ENCODE measurements around the gene CENPB. TPM values are rescaled to one million over a fixed set of nuclear protein-coding genes. Genes with fewer than 3 reads are reported as not detected.

CENPB gene
- total RNA-seq, 1 experiment from 2014 or later, result 108 TPM

DNA sequence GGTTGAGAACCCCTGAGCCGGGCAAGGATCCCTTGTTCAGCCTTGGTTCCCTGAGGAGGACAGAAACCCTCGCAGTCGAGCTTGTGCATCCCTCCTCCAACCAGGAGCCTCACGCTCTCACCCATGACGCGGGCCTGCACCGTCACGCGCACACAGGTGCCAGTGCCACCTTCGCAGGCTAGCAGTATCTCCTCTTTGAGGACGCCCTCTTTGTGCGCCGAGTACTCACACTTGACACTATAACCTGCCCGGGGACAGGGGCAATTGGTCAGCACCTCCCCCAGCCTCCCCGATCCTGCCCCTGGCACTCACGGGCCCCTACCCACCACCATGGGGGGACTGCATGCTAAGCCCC lies 32.3 kb downstream of the CENPB start:
- no peak overlapping the region for H3K4me3 ChIP-seq (ENCODE audit: low read depth, low read length, poor library complexity, severe bottlenecking)
- POLR2A ChIA-PET (ENCODE audit: low non-redundant PET), result no interaction called here
- peaks cover 9% of the 10 kb centered on the region for H3K36me3 ChIP-seq (ENCODE audit: insufficient read depth, low read length, poor library complexity, severe bottlenecking)
- no peak for DNase-seq (ENCODE audit: low spot score)
- no peak for TF ChIP-seq CTCF (conservative IDR thresholded peaks at IDR 0.05; ENCODE audit: low read depth, low read length)
- no peak for TF ChIP-seq EZH2 (IDR thresholded peaks at IDR 0.05; ENCODE audit: borderline replicate concordance, low read depth, low read length, poor library complexity, severe bottlenecking)
- H3K27me3 ChIP-seq (replicated peaks; ENCODE audit: insufficient read depth, low read depth, low read length, poor library complexity), result no peaks in the 10 kb centered on the region
- no peaks in the 10 kb centered on the region for H3K4me1 ChIP-seq (ENCODE audit: insufficient read depth, low read length, poor library complexity, severe bottlenecking)
- CTCF ChIA-PET, result no interaction called here
- no peak overlapping the region for H3K27ac ChIP-seq (ENCODE audit: low read depth, low read length, poor library complexity, severe bottlenecking)
- no peaks in the 10 kb centered on the region for H3K9me3 ChIP-seq (ENCODE audit: low read depth, low read length, poor library complexity, severe bottlenecking)
- no TSS peak for BruUV-seq (replicated peaks)
- intact Hi-C loops (cut with micrococcal nuclease; ENCODE audit: unreplicated experiment), result no loop called here

- no peak for DNase-seq (ENCODE audit: low spot score)
- ChIA-PET POLR2A (ENCODE audit: low non-redundant PET) (no interaction called here), CTCF (interaction anchor here (0.6 to 1.5 kb wide), 6 partner anchors 12 to 101 kb away, joined by 3 to 6 read pairs (median 4); partner anchors contain the start of genes ADISSP and SPEF1)
- no peak overlapping the region for H3K27ac ChIP-seq (ENCODE audit: low read depth, low read length, poor library complexity, severe bottlenecking)
- TF ChIP-seq CTCF (conservative IDR thresholded peaks at IDR 0.05; ENCODE audit: low read depth, low read length), result no peak
- no peak for TF ChIP-seq EZH2 (IDR thresholded peaks at IDR 0.05; ENCODE audit: borderline replicate concordance, low read depth, low read length, poor library complexity, severe bottlenecking)
- BruUV-seq (replicated peaks), result TSS peak; percentile 85
- H3K4me3 ChIP-seq (ENCODE audit: low read depth, low read length, poor library complexity, severe bottlenecking), result no peak overlapping the region
- intact Hi-C loops (cut with micrococcal nuclease; ENCODE audit: unreplicated experiment), result loop anchor here (1.0 kb wide), 1 partner anchor 28 kb away; the partner anchor contains the start of gene SPEF1
- no peaks in the 10 kb centered on the region for H3K9me3 ChIP-seq (ENCODE audit: low read depth, low read length, poor library complexity, severe bottlenecking)
- peaks cover 9% of the 10 kb centered on the region for H3K36me3 ChIP-seq (ENCODE audit: insufficient read depth, low read length, poor library complexity, severe bottlenecking)
- H3K4me1 ChIP-seq (ENCODE audit: insufficient read depth, low read length, poor library complexity, severe bottlenecking), result no peaks in the 10 kb centered on the region
- H3K27me3 ChIP-seq (replicated peaks; ENCODE audit: insufficient read depth, low read depth, low read length, poor library complexity), result no peaks in the 10 kb centered on the region
Observed at GRCh38 chr20:3753501-3754275, 32.9 kb downstream of the CENPB start.

DNA sequence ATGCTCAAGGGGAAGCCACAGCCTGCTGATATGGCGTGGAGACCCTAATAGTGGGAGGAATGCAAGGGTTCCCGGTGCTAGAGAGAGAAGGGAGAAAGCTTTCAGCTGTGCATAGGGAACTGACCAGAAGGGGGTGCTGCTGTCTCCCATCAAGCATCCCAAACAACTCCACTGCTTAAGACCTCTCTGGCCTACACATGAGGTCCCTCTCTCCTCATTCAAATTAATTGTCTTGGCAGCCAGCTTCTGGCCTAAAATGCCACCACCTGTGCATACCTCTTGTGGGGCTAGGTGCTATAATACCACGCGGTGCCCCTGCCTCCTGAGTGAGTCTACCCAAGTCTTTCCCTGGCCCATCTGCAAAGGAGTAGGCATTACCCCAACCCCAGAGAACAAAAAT lies 33.4 kb downstream of the CENPB start:
- H3K36me3 ChIP-seq (ENCODE audit: insufficient read depth, low read length, poor library complexity, severe bottlenecking), result peaks cover 9% of the 10 kb centered on the region
- H3K27ac ChIP-seq (ENCODE audit: low read depth, low read length, poor library complexity, severe bottlenecking), result no peak overlapping the region
- DNase-seq (ENCODE audit: low spot score), result peak; percentile 72
- intact Hi-C loops (cut with micrococcal nuclease; ENCODE audit: unreplicated experiment), result loop anchor here (1.0 kb wide), 1 partner anchor 28 kb away; the partner anchor contains the start of gene SPEF1
- BruUV-seq (replicated peaks), result no TSS peak
- POLR2A ChIA-PET (ENCODE audit: low non-redundant PET), result no interaction called here
- CTCF ChIA-PET, result interaction anchor here (0.6 to 1.5 kb wide), 6 partner anchors 11 to 102 kb away, joined by 3 to 6 read pairs (median 4); partner anchors contain the start of genes ADISSP and SPEF1
- no peaks in the 10 kb centered on the region for H3K4me1 ChIP-seq (ENCODE audit: insufficient read depth, low read length, poor library complexity, severe bottlenecking)
- H3K9me3 ChIP-seq (ENCODE audit: low read depth, low read length, poor library complexity, severe bottlenecking), result no peaks in the 10 kb centered on the region
- H3K4me3 ChIP-seq (ENCODE audit: low read depth, low read length, poor library complexity, severe bottlenecking), result no peak overlapping the region
- TF ChIP-seq CTCF (conservative IDR thresholded peaks at IDR 0.05; ENCODE audit: low read depth, low read length) (peak; percentile 85), EZH2 (IDR thresholded peaks at IDR 0.05; ENCODE audit: borderline replicate concordance, low read depth, low read length, poor library complexity, severe bottlenecking) (no peak)
- no peaks in the 10 kb centered on the region for H3K27me3 ChIP-seq (replicated peaks; ENCODE audit: insufficient read depth, low read depth, low read length, poor library complexity)
